ENCODE data around the gene GABBR1.

GABBR1 gene

DNA sequence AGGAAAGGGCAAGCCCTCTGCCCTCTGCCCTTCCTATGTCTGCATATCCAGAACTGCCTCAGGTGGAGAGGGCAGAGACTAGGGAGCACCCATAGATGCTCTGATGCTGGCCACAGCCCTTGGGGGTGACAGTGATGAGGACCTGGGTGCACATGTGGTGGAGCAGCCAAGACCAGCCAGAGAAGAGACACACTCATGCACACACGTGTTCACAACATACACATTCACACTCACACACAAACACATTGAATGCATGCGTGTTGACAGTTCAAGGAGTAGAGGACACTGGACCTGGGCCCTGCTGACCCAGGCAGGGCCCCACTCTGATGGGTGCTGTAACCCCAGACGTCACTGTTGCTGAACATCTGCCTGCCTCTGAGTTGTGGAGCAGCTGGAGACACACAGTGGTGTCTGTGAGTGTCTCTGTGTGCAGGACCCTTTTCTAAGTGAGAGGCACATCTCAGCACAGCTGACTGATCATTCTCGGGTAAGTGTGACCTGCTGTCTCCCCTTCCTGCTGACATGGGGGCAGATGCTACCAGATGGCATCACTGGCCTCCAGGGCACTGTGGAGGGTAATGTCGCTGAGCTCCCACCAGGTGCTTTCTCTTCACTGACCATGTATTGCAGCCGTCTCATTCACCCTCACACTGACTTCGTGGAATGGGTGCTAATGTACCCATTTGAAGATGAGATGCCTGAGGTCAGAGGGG lies 115.1 kb downstream of the GABBR1 start:
- no peak overlapping the region for H3K4me3 ChIP-seq (ENCODE audit: low read depth, low read length)
- TF ChIP-seq, protein P1, sequence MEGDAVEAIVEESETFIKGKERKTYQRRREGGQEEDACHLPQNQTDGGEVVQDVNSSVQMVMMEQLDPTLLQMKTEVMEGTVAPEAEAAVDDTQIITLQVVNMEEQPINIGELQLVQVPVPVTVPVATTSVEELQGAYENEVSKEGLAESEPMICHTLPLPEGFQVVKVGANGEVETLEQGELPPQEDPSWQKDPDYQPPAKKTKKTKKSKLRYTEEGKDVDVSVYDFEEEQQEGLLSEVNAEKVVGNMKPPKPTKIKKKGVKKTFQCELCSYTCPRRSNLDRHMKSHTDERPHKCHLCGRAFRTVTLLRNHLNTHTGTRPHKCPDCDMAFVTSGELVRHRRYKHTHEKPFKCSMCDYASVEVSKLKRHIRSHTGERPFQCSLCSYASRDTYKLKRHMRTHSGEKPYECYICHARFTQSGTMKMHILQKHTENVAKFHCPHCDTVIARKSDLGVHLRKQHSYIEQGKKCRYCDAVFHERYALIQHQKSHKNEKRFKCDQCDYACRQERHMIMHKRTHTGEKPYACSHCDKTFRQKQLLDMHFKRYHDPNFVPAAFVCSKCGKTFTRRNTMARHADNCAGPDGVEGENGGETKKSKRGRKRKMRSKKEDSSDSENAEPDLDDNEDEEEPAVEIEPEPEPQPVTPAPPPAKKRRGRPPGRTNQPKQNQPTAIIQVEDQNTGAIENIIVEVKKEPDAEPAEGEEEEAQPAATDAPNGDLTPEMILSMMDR (IDR thresholded peaks at IDR 0.05; ENCODE audit: low read depth, low read length), result no peak

DNA sequence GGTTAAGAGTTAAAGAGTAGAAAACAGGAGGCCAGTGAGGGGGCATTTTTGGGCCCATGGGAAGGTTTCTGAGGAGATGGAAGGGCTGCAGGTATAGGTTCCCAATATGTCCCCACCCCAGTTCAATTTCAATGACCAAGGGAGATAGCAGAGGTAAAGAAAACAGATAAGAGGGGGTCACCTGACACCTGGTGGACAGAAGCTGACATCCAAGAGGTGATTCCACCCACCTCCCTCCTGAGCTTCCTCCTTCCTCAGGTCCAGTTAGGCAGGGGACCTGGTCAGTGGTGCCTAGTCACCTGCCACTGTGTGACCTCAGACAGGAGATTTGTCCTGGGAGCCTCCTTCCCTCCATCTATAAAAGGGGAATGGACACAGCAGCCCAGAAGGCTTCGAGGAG lies 115.7 kb downstream of the GABBR1 start:
- TF ChIP-seq, protein P1 (IDR thresholded peaks at IDR 0.05; ENCODE audit: low read depth, low read length), result no peak
- H3K4me3 ChIP-seq (ENCODE audit: low read depth, low read length), result no peak overlapping the region

DNA sequence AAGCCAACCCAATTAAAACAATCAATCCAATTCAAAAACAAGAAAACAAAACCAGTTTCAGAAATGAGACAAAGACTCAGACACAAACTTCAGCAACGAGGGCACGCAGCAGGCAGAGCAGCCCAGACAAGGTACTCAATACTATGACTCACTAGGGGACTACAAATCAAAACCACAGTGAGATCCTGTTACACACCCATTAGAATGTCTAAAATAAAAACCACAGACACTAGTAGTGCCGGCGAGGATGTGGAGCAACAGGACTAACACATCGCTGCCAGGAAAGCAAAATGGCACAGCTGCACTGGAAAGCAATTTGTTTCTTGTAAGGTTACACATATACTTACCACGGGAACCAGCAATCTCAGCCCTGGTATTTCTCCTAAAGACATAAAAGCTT lies 116.9 kb downstream of the GABBR1 start:
- no peak overlapping the region for H3K4me3 ChIP-seq (ENCODE audit: low read depth, low read length)
- TF ChIP-seq, protein P1 (IDR thresholded peaks at IDR 0.05; ENCODE audit: low read depth, low read length), result no peak

DNA sequence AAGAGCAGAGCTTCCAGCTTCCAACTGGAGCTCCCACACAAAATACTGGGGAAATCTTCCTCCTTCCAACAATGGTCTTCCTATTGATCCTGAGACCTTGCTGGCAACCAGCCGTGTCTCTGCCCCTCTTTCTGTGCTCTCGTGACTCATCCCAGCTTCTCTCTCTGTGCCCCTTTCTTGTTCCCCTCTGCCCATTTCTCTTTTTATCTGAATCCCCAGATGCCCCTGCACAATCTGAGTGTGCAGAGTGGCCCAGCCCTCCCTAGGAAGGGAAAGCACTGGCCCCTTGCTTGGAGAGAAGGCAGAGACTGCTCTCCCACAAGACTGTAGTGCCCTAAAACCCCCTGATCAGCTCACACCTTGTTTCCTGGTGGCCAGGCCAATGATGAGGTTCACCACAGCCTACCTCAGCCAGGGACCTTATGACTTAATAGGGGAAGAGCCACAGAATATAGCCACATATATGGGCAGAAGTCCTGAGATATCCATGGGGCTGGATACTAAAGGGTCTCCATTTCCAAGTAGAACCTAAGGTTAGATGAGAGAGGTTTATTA lies 122.2 kb downstream of the GABBR1 start:
- TF ChIP-seq, protein P1 (IDR thresholded peaks at IDR 0.05; ENCODE audit: low read depth, low read length), result no peak

DNA sequence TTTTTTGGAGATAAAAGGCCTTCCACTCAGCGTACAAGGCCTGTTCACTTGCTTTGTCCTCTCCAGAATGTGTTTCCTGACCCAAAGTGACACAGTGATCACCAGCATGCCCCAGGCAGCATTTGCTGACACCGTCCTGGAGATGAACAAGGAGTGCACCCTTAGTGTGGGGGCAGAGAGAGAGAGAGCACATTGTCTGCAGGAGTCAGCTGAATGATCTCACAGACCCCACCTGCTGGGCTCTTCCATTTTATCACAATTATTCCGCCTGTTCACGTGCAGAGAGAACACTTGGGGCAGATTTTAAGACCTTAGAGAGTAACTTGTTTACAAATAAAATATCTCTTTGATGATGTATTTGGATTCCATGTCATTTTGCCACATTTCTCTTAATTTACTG lies 122.8 kb downstream of the GABBR1 start:
- TF ChIP-seq, protein P1 (IDR thresholded peaks at IDR 0.05; ENCODE audit: low read depth, low read length), result no peak
- H3K4me3 ChIP-seq (ENCODE audit: low read depth, low read length), result no peak overlapping the region

More for the DNA sequence above, 122.2 kb downstream of the GABBR1 start:
- H3K4me3 ChIP-seq (ENCODE audit: low read depth, low read length), result no peak overlapping the region
